GM12878 (cell line): ENCODE results near the gene KRT86.

Experiments used
- ATF3 ChIP-seq: IDR thresholded peaks from 2 replicates; pipeline ENCODE4 v1.6.1; 2011; ENCODE audit warnings: low read depth, mild to moderate bottlenecking, low read length, moderate library complexity, borderline replicate concordance; ENCODE audit errors: extremely low read depth
- CEBPB ChIP-seq, 2 experiments: fragments of 150-350 bp in 1 of 2; IDR thresholded peaks; 2 replicates each; pipeline ENCODE4 v1.6.1; 2012 to 2014; ENCODE audit warnings: low read depth in 2 of 2, low read length in 2 of 2, borderline replicate concordance in 1 of 2, inconsistent platforms in 1 of 2
- CREB1 ChIP-seq: IDR thresholded peaks from 2 replicates; pipeline ENCODE4 v1.6.1; 2012; ENCODE audit warnings: low read depth, mild to moderate bottlenecking, inconsistent platforms
- CTCF ChIP-seq, 3 experiments: IDR thresholded peaks in 2 of 3; conservative IDR thresholded peaks in 1 of 3; 2 replicates each; pipeline ENCODE4 v1.5.1; 2011; ENCODE audit warnings: low read depth in 3 of 3, low read length in 3 of 3, mild to moderate bottlenecking in 3 of 3, control low read depth in 2 of 3, moderate library complexity in 2 of 3, inconsistent platforms in 1 of 3, mixed read lengths in 1 of 3; ENCODE audit not compliant: control insufficient read depth in 2 of 3, insufficient read depth in 1 of 3; ENCODE audit errors: extremely low read depth in 1 of 3
- ELK1 ChIP-seq: IDR thresholded peaks from 2 replicates; pipeline ENCODE4 v1.6.1; 2012; ENCODE audit warnings: low read depth, low read length, improper control_type of control experiment
- EZH2 ChIP-seq: IDR thresholded peaks from 2 replicates; pipeline ENCODE4 v1.6.1; 2012; ENCODE audit warnings: low read depth, mild to moderate bottlenecking, control low read depth, inconsistent platforms, low read length, borderline replicate concordance; ENCODE audit not compliant: control insufficient read depth
- HCFC1 ChIP-seq: fragments of 150-350 bp; IDR thresholded peaks from 2 replicates; pipeline ENCODE4 v1.6.1; 2014; ENCODE audit warnings: low read length
- MAX ChIP-seq: IDR thresholded peaks from 2 replicates; pipeline ENCODE4 v1.6.1; 2012; ENCODE audit warnings: low read depth, low read length, improper control_type of control experiment
- MEF2A ChIP-seq: IDR thresholded peaks from 2 replicates; pipeline ENCODE4 v1.6.1; 2011; ENCODE audit warnings: low read depth, mild to moderate bottlenecking, low read length, moderate library complexity; ENCODE audit not compliant: insufficient read depth
- RAD21 ChIP-seq: IDR thresholded peaks from 2 replicates; pipeline ENCODE4 v1.6.1; 2011; ENCODE audit warnings: mild to moderate bottlenecking, low read depth, low read length, moderate library complexity; ENCODE audit not compliant: insufficient read depth
- SMC3 ChIP-seq: IDR thresholded peaks from 2 replicates; pipeline ENCODE4 v1.6.1; 2011; ENCODE audit warnings: low read length, improper control_type of control experiment, borderline replicate concordance
- TCF12 ChIP-seq: IDR thresholded peaks from 2 replicates; pipeline ENCODE4 v1.6.1; 2011; ENCODE audit warnings: low read depth, mild to moderate bottlenecking, low read length
- TCF7 ChIP-seq: IDR thresholded peaks from 2 replicates; pipeline ENCODE4 v1.6.1; 2014; ENCODE audit warnings: antibody characterized with exemption, borderline replicate concordance
- TF ChIP-seq, protein P1 (sequence below): IDR thresholded peaks from 2 replicates; pipeline ENCODE4 v1.6.1; 2012; ENCODE audit warnings: mild to moderate bottlenecking, low read depth, low read length

- TF ChIP-seq, protein P1, sequence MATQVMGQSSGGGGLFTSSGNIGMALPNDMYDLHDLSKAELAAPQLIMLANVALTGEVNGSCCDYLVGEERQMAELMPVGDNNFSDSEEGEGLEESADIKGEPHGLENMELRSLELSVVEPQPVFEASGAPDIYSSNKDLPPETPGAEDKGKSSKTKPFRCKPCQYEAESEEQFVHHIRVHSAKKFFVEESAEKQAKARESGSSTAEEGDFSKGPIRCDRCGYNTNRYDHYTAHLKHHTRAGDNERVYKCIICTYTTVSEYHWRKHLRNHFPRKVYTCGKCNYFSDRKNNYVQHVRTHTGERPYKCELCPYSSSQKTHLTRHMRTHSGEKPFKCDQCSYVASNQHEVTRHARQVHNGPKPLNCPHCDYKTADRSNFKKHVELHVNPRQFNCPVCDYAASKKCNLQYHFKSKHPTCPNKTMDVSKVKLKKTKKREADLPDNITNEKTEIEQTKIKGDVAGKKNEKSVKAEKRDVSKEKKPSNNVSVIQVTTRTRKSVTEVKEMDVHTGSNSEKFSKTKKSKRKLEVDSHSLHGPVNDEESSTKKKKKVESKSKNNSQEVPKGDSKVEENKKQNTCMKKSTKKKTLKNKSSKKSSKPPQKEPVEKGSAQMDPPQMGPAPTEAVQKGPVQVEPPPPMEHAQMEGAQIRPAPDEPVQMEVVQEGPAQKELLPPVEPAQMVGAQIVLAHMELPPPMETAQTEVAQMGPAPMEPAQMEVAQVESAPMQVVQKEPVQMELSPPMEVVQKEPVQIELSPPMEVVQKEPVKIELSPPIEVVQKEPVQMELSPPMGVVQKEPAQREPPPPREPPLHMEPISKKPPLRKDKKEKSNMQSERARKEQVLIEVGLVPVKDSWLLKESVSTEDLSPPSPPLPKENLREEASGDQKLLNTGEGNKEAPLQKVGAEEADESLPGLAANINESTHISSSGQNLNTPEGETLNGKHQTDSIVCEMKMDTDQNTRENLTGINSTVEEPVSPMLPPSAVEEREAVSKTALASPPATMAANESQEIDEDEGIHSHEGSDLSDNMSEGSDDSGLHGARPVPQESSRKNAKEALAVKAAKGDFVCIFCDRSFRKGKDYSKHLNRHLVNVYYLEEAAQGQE, result no peak
- TF ChIP-seq CTCF (IDR thresholded peaks at IDR 0.05 in 2 of 3, conservative IDR thresholded peaks at IDR 0.05 in 1 of 3; ENCODE audit: control insufficient read depth in 2 of 3, extremely low read depth in 1 of 3, insufficient read depth in 1 of 3, low read depth in 3 of 3, low read length in 3 of 3) (no peak), SMC3 (no peak), CREB1 (no peak), TCF12 (no peak), RAD21 (no peak), ELK1 (no peak), EZH2 (no peak), MEF2A (no peak), MAX (no peak), HCFC1 (no peak), ATF3 (no peak), TCF7 (no peak), CEBPB (IDR thresholded peaks at IDR 0.05; ENCODE audit: borderline replicate concordance in 1 of 2, low read depth in 2 of 2, low read length in 2 of 2) (no peak)
These were observed 36.3 kb downstream of the KRT86 start for GRCh38 chr12:52310622-52311284.
